Measurements from ENCODE around the gene RANBP10. TPM values are rescaled to one million over a fixed set of nuclear protein-coding genes. Genes with fewer than 3 reads are reported as not detected.

Gene RANBP10
- total and polyA plus RNA-seq, 2 donors (not counting 3 experiments of a cell fraction or from before 2014, with no cell fraction given), result 25.6 to 28.8 TPM

GRCh38 chr16:67758966-67759365 is 47.4 kb downstream of the RANBP10 start:
- BruUV-seq (replicated peaks), result no TSS peak
- Histone ChIP-seq H2AFZ (ENCODE audit: low read depth, low read length) (no peak overlapping the region), H3K4me3 (replicated peaks in 1 of 3; ENCODE audit: insufficient read depth in 1 of 3, low read depth in 1 of 3, low read length in 3 of 3) (no peak overlapping the region), H3K79me2 (ENCODE audit: control insufficient read depth, insufficient read depth, low read length) (peaks cover 2% of the 10 kb centered on the region), H3K9me3 (replicated peaks; ENCODE audit: control insufficient read depth, insufficient read depth, low read length) (no peaks in the 10 kb centered on the region), H3K27ac (ENCODE audit: insufficient read depth, low read depth, low read length) (no peak overlapping the region), H3K4me1 (ENCODE audit: control insufficient read depth, extremely low read depth, insufficient read depth, low read length) (no peaks in the 10 kb centered on the region), H3K9me1 (replicated peaks; ENCODE audit: control insufficient read depth, extremely low read depth, insufficient read depth, low read length) (no peaks in the 10 kb centered on the region), H4K20me1 (replicated peaks; ENCODE audit: control insufficient read depth, extremely low read depth, insufficient read depth, low read length) (no peaks in the 10 kb centered on the region), H3K4me2 (ENCODE audit: insufficient read depth, low read length) (no peak overlapping the region), H3K27me3 (ENCODE audit: control insufficient read depth in 2 of 2, insufficient read depth in 2 of 2, low read length in 2 of 2) (no peaks in the 10 kb centered on the region), H3K9ac (replicated peaks; ENCODE audit: extremely low read depth, insufficient read depth, low read length) (no peak overlapping the region), H3K36me3 (ENCODE audit: control insufficient read depth in 2 of 2, extremely low read depth in 1 of 2, insufficient read depth in 2 of 2, low read length in 2 of 2) (peaks cover 0 to 11% of the 10 kb centered on the region in 2 experiments)
- no peak for FAIRE-seq
- dilution Hi-C loops (cut with MboI; ENCODE audit: extremely low pct_ligation_motif_present, low sequenced_read_pairs), result no loop called here
- DNase-seq (ENCODE audit: low read depth, low spot score), result no peak
- TF ChIP-seq MAX (IDR thresholded peaks at IDR 0.05; ENCODE audit: insufficient read depth, insufficient read length), result no peak
- TF ChIP-seq, protein P1, sequence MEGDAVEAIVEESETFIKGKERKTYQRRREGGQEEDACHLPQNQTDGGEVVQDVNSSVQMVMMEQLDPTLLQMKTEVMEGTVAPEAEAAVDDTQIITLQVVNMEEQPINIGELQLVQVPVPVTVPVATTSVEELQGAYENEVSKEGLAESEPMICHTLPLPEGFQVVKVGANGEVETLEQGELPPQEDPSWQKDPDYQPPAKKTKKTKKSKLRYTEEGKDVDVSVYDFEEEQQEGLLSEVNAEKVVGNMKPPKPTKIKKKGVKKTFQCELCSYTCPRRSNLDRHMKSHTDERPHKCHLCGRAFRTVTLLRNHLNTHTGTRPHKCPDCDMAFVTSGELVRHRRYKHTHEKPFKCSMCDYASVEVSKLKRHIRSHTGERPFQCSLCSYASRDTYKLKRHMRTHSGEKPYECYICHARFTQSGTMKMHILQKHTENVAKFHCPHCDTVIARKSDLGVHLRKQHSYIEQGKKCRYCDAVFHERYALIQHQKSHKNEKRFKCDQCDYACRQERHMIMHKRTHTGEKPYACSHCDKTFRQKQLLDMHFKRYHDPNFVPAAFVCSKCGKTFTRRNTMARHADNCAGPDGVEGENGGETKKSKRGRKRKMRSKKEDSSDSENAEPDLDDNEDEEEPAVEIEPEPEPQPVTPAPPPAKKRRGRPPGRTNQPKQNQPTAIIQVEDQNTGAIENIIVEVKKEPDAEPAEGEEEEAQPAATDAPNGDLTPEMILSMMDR (IDR thresholded peaks at IDR 0.05; ENCODE audit: extremely low read depth in 1 of 2, insufficient read depth in 1 of 2, low read depth in 1 of 2, low read length in 2 of 2), result no peak
- TF ChIP-seq POLR2A (IDR thresholded peaks at IDR 0.05; ENCODE audit: low read depth, low read length), result no peak
- TF ChIP-seq GATA2 (IDR thresholded peaks at IDR 0.05; ENCODE audit: insufficient read depth, insufficient read length, low read depth, low read length), result no peak
- TF ChIP-seq JUN (IDR thresholded peaks at IDR 0.05; ENCODE audit: borderline replicate concordance, insufficient read depth, insufficient read length, low read depth), result no peak
- TF ChIP-seq EZH2 (IDR thresholded peaks at IDR 0.05; ENCODE audit: borderline replicate concordance, low read depth, low read length, severe bottlenecking), result no peak
- TF ChIP-seq POLR2AphosphoS5 (IDR thresholded peaks at IDR 0.05; ENCODE audit: insufficient read depth, low read depth, low read length), result no peak
- TF ChIP-seq MYC (IDR thresholded peaks at IDR 0.05; ENCODE audit: low read depth, low read length), result no peak
- TF ChIP-seq FOS (IDR thresholded peaks at IDR 0.05; ENCODE audit: borderline replicate concordance, insufficient read depth, low read length), result no peak
- CTCF ChIA-PET, result interaction anchor here (0.6 to 1.8 kb wide), 3 partner anchors 11 to 483 kb away, joined by 3 to 5 read pairs (median 5); no protein-coding TSS in a partner anchor
- intact Hi-C loops (cut with micrococcal nuclease), result no loop called here
- POLR2A ChIA-PET, result no interaction called here

Data from endothelial cell of umbilical vein (primary cell).